Astrocyte (in vitro differentiated cells and primary cell): ENCODE measurements around the gene IQCK.

Experiments
- EZH2 ChIP-seq: IDR thresholded peaks from 2 replicates; pipeline ENCODE4 v1.6.1; 2012; ENCODE audit warnings: mild to moderate bottlenecking, low read length, inconsistent platforms; ENCODE audit not compliant: insufficient read depth
- TF ChIP-seq, protein P1 (sequence below): IDR thresholded peaks from 2 replicates; pipeline ENCODE4 v1.5.1; 2011; ENCODE audit warnings: low read depth, mild to moderate bottlenecking, inconsistent platforms, low read length, moderate library complexity; ENCODE audit not compliant: insufficient read depth

DNA sequence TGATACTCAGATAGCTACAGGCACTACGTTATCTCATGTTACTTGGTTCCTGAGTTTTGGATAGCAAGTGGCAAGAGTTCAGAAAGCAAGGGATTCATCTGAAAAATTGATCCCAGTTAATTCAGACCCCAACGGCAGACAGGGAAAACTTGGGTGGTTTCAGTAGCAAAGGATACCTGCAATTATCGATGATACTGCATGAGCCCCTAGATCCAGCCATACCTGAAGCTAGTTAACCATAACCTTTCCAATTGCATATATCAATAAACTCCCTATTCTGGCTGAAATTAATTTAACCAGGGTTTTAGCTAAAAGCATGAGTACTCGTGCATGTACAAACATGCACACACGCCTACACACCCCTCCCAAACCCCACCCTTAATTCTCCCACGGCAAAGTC is 4.4 kb upstream of the IQCK start:
- TF ChIP-seq, protein P1, sequence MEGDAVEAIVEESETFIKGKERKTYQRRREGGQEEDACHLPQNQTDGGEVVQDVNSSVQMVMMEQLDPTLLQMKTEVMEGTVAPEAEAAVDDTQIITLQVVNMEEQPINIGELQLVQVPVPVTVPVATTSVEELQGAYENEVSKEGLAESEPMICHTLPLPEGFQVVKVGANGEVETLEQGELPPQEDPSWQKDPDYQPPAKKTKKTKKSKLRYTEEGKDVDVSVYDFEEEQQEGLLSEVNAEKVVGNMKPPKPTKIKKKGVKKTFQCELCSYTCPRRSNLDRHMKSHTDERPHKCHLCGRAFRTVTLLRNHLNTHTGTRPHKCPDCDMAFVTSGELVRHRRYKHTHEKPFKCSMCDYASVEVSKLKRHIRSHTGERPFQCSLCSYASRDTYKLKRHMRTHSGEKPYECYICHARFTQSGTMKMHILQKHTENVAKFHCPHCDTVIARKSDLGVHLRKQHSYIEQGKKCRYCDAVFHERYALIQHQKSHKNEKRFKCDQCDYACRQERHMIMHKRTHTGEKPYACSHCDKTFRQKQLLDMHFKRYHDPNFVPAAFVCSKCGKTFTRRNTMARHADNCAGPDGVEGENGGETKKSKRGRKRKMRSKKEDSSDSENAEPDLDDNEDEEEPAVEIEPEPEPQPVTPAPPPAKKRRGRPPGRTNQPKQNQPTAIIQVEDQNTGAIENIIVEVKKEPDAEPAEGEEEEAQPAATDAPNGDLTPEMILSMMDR: no peak
- no peak for TF ChIP-seq EZH2
